GM13976 (cell line): ENCODE data around the gene KIAA1958.
"Not testable (repeated sequence)": the region's sequence is repeated elsewhere in the genome, so short reads cannot be mapped to it uniquely, and the experiment has no call there.

Experiments
- DNase-seq: peaks from one replicate; pipeline ENCODE4 v3.0.0; 2012; ENCODE audit warnings: low spot score
- in situ Hi-C: fragments of 300-500 bp; cut with MboI; formaldehyde crosslinking; loops from one replicate; pipeline ENCODE4 v1.12.0; 2022; ENCODE audit warnings: low sequenced_read_pairs, mixed read lengths, inconsistent platforms; ENCODE audit not compliant: unreplicated experiment
- TF ChIP-seq, protein P1 (sequence below): IDR thresholded peaks from 2 replicates; pipeline ENCODE4 v1.5.1; 2012; ENCODE audit warnings: borderline replicate concordance, mild to moderate bottlenecking; ENCODE audit not compliant: insufficient read depth; ENCODE audit errors: extremely low read depth, missing control alignments, control extremely low read depth

Gene KIAA1958

DNA sequence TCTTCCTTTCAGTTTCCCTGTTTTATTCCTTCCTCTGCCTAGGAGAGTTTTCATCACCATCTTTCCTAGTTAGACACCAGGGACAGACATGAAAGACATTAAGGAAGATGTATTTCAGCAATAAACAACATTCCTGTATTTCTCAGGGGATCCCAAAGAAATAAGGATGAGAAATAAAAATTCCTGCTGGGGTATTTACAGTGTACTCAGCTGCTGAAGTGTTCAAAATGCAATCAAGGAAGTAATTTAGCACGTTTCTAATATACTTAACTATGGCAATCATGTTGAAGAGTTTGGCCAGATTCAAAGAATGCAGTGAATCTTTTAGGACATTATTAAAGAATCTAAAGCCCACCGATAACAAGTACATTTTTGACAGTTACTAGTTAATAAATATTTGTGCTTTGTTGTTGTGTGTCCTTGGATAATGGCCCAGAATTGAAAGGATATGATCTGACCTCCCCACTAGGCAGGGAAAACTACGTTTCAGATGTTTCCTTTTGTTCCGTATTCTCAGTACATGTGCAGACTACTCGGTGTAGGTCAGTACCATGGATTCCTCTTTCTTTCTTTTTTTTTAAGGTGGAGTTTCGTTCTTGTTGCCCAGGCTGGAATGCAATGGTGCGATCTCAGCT, 184.5 kb downstream of the KIAA1958 start:
- TF ChIP-seq, protein P1, sequence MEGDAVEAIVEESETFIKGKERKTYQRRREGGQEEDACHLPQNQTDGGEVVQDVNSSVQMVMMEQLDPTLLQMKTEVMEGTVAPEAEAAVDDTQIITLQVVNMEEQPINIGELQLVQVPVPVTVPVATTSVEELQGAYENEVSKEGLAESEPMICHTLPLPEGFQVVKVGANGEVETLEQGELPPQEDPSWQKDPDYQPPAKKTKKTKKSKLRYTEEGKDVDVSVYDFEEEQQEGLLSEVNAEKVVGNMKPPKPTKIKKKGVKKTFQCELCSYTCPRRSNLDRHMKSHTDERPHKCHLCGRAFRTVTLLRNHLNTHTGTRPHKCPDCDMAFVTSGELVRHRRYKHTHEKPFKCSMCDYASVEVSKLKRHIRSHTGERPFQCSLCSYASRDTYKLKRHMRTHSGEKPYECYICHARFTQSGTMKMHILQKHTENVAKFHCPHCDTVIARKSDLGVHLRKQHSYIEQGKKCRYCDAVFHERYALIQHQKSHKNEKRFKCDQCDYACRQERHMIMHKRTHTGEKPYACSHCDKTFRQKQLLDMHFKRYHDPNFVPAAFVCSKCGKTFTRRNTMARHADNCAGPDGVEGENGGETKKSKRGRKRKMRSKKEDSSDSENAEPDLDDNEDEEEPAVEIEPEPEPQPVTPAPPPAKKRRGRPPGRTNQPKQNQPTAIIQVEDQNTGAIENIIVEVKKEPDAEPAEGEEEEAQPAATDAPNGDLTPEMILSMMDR = no peak
- no peak for DNase-seq
- in situ Hi-C loops = no loop called here

DNA sequence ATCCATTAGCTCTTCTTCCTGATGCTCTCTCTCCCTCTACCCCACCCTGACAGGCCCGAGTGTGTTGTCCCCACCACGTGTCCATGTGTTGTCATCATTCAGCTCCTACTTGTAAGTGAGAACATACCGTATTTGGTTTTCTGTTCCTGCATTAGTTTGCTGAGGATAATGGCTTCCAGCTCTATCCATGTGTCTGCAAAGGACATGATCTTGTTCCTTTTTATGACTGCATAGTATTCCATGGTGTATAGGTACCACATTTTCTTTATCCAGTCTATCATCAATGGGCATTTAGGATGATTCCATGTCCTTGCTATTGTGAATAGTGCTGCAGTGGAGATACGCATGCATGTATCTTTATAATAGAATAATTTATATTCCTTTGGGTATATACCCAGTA, 186.6 kb downstream of the KIAA1958 start:
- DNase-seq, in situ Hi-C loops: not testable (repeated sequence)

DNA sequence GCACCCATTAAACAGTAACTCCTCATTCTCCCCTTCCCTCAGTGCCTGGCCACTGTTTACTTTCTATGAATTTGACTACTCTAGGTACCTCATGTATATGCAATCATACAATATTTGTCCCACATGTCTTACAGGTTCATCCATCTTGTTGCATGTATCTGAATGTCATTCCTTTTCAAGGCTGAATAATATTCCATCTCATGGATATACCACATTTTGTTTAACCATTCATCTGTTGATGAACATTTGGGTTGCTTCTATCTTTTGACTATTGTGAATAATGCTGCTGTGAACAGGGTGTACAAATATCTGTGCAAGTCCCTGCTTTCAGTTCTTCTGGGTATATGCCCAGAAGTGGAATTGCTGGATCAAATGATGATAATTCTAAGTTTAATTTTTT, 190.4 kb downstream of the KIAA1958 start:
- in situ Hi-C loops = no loop called here
- no peak for DNase-seq
- TF ChIP-seq, protein P1 = no peak

DNA sequence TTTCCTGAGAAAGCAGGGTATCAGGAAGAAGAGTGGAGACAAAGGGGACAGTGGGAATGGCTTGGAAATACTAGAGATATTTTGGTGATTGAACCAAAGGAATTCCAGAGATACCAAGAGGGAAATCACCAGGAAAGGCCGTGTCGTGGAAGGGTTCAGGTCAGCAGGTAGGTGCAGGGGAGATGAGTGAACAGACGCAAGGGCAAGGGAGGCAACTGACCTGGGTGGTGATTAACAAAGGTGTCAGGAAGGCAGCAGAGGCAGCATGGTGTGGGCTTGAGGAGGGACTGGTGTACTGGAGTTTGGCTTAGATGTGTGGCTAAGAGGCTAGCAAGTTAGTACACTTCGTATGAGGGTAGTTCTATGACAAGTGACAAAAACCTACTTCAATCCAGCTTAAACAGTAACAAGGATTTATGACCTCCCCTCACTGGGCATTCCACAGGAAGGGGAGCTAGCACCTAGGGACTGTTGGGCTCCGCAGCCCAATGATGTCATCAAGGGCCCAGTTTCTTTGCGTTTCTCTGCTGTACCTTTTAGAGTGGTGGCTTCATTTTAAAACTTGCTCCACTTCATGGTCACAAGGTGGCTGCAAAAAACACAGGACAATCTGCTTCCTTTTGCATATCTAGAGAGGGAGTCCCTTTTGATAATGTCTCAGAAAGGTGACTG, 194.2 kb downstream of the KIAA1958 start:
- in situ Hi-C loops = no loop called here
- no peak for DNase-seq
- TF ChIP-seq, protein P1 = no peak

DNA sequence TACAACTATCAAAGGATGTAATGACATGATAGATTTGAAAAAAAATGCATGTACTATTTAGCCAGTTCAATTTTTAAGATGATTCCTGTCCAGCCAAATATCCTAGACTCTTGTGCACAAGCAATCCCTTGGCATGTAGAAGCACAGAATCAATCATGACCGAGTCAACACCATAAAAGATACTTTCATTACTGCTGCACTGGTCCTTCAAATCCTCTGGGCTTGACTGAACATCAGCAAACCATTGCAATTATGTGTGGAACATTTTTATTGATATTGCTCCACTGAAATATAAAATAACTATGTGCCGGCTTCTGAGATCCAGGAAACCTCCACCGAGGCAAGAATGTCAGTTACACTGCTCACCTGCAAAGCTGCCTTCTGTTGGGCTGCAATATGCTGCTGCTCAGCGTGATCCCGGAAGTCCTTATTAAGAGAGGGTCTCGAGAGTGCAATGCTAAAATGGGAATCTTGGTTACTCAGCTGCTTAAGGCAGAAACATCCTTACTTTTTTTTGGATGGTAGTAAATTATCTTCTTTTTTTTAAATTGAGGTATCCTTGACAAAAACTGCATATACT, 202.6 kb downstream of the KIAA1958 start:
- DNase-seq = no peak
- TF ChIP-seq, protein P1 = no peak
- in situ Hi-C loops = no loop called here

DNA sequence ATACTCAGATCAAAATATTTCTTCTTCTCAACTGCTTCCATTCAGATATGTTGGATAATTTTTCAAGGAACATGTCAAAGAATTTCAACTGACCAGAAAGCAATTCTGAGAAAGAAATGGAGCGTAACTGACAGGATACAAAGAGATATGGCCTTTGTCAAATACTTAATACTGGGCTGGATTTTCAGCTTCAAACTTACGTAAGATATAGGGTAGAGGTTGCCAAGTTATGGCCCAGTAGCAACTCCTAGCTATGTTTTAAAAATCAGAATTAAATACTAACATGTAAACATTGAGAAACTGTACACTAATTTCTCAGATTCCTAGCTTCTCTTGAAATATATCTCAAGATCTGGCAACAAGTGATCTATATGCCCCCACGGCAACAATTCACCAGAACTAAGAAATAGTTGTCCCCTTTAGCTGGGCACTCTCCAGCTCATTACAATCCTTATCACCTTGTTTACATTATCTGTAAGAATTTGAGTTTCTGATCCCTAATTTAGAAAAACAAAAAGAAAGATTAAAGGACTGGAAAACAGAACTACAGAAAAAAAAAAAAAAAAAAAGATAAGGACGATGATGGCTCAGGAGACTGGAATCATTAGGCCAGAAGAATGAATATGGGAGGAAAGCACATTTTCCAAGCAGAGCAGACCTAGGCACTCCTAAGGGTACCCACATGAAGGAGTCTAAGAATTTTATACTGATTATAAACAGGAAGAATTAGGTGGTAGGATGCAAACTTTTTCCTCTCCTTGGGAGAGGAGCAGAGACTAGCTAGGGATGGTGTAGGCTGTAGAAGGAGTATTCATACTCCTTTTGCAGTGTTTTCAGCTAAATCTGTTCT, 208.3 kb downstream of the KIAA1958 start:
- DNase-seq = no peak
- TF ChIP-seq, protein P1 = no peak
- in situ Hi-C loops = no loop called here
